Keratinocyte (primary cell): ENCODE results near the gene GSKIP. TPM values are rescaled to one million over a fixed set of nuclear protein-coding genes. Genes with fewer than 3 reads are reported as not detected.

ENCODE experiments used
- DNase-seq: peaks from one replicate; pipeline ENCODE4 v3.0.0-alpha.2; 2011; ENCODE audit warnings: low read depth, missing footprints, low spot score
- FAIRE-seq: peaks from 2 replicates; lab custom pipeline; 2011; peaks lifted over from hg19 to GRCh38; lab: Jason Lieb, UNC
- H2AFZ ChIP-seq: 2 replicates; pipeline ENCODE4 v1.6.0; 2012; ENCODE audit warnings: low read length, control low read depth, inconsistent platforms; ENCODE audit not compliant: control insufficient read depth
- H3K27ac ChIP-seq: 2 replicates; pipeline ENCODE4 v1.5.1; 2011; ENCODE audit warnings: low read length; ENCODE audit not compliant: control insufficient read depth, insufficient read depth
- H3K27me3 ChIP-seq: 3 replicates; pipeline ENCODE4 v1.6.0; 2011; ENCODE audit warnings: low read length; ENCODE audit not compliant: control insufficient read depth, insufficient read depth; ENCODE audit errors: extremely low read depth
- H3K36me3 ChIP-seq, 2 experiments: 2 replicates in 1 of 2; 3 replicates in 1 of 2; pipeline ENCODE4 v1.5.1; 2011; ENCODE audit warnings: low read length in 2 of 2, mild to moderate bottlenecking in 1 of 2; ENCODE audit not compliant: control insufficient read depth in 2 of 2, insufficient read depth in 2 of 2; ENCODE audit errors: extremely low read depth in 1 of 2
- H3K4me1 ChIP-seq: 3 replicates; pipeline ENCODE4 v1.5.1; 2011; ENCODE audit warnings: low read length; ENCODE audit not compliant: control insufficient read depth, insufficient read depth; ENCODE audit errors: extremely low read depth
- H3K4me2 ChIP-seq: 3 replicates; pipeline ENCODE4 v1.6.0; 2011; ENCODE audit warnings: low read depth, low read length; ENCODE audit not compliant: control insufficient read depth, insufficient read depth; ENCODE audit errors: extremely low read depth
- H3K4me3 ChIP-seq, 3 experiments: fragments of 200-600 bp in 1 of 3; sonication (generic) in 1 of 3; 2 replicates in 2 of 3; 3 replicates in 1 of 3; pipeline ENCODE4 v1.5.1; 2011 to 2016; ENCODE audit warnings: low read length in 3 of 3, mild to moderate bottlenecking in 3 of 3, control low read depth in 2 of 3, inconsistent platforms in 1 of 3, low read depth in 1 of 3, mixed read lengths in 1 of 3, mixed run types in 1 of 3, moderate library complexity in 1 of 3; ENCODE audit not compliant: control insufficient read depth in 2 of 3, insufficient read depth in 2 of 3; ENCODE audit errors: extremely low read depth in 1 of 3
- H3K79me2 ChIP-seq: 2 replicates; pipeline ENCODE4 v1.6.0; 2012; ENCODE audit warnings: low read length; ENCODE audit not compliant: control insufficient read depth, insufficient read depth
- H3K9ac ChIP-seq: 3 replicates; pipeline ENCODE4 v1.6.0; 2011; ENCODE audit warnings: low read length; ENCODE audit not compliant: control insufficient read depth, insufficient read depth; ENCODE audit errors: extremely low read depth
- H3K9me1 ChIP-seq: 3 replicates; pipeline ENCODE4 v1.6.0; 2011; ENCODE audit warnings: low read length; ENCODE audit not compliant: control insufficient read depth, insufficient read depth; ENCODE audit errors: extremely low read depth
- H3K9me3 ChIP-seq: 2 replicates; pipeline ENCODE4 v1.5.1; 2012; ENCODE audit warnings: low read depth, low read length; ENCODE audit not compliant: control insufficient read depth
- H4K20me1 ChIP-seq: 3 replicates; pipeline ENCODE4 v1.6.0; 2011; ENCODE audit warnings: low read length; ENCODE audit not compliant: control insufficient read depth, insufficient read depth; ENCODE audit errors: extremely low read depth
- EZH2 ChIP-seq: IDR thresholded peaks from one replicate; pipeline ENCODE4 v1.6.1; 2012; ENCODE audit warnings: inconsistent platforms, mild to moderate bottlenecking, low read length, moderate library complexity
- dilution Hi-C: fragments of 300-500 bp; cut with MboI; formaldehyde crosslinking; loops from one replicate; pipeline ENCODE4 v1.7.0; 2020; ENCODE audit warnings: low sequenced_read_pairs; ENCODE audit not compliant: extremely low pct_ligation_motif_present
- polyA plus RNA-seq, 5 experiments: library from polyadenylated mRNA; depleted of rRNA in 3 of 5; stranded (reverse) in 3 of 5; stranded (forward) in 1 of 5; unstranded in 1 of 5; fragments of >200 nt; gene quantifications; 1 replicate in 1 of 5; 2 replicates in 3 of 5; 3 replicates in 1 of 5; pipeline versions ENCODE4 v1.2.1 to v1.2.3, GENCODE V29; 2011 to 2012; ENCODE audit warnings: missing spikeins in 2 of 5, low read depth in 1 of 5, low replicate concordance in 1 of 5
- TF ChIP-seq, protein P1 (sequence below), 3 experiments: IDR thresholded peaks in 1 of 3; conservative IDR thresholded peaks in 1 of 3; optimal IDR thresholded peaks in 1 of 3; 2 replicates in 2 of 3; 3 replicates in 1 of 3; pipeline versions ENCODE3 to v1.5.1; 2011; ENCODE audit warnings: low read length in 3 of 3, mild to moderate bottlenecking in 3 of 3, moderate library complexity in 2 of 3, control low read depth in 1 of 3, inconsistent platforms in 1 of 3; ENCODE audit not compliant: insufficient read depth in 2 of 3; ENCODE audit errors: extremely low read depth in 1 of 3

Gene GSKIP
- polyA plus RNA-seq, 1 donor (not counting 4 experiments of a cell fraction or from before 2014, with no cell fraction given): 51.1 TPM

DNA sequence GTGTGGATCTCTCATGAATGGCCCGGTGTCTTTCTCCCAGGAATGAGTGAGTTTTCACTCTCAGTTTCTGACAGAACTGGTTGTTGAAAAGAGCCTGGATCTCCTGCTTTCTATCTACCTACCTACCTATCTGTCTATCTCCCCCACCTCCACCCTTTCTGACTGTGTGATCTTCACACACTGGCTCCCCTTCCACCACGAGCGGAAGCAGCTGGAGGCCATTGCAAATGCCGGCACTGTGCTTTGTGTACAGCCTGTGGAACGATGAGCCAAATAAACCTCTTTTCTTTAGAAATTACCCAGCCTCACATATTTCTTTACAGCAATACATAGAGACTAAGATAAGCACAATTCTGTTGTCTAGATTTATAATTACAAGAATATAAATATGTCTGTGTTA lies 7.2 kb downstream of the GSKIP start:
- H3K4me2 ChIP-seq: no peak overlapping the region
- H3K36me3 ChIP-seq: peaks cover 0 to 1% of the 10 kb centered on the region in 2 experiments
- H3K4me1 ChIP-seq: no peaks in the 10 kb centered on the region
- dilution Hi-C loops: no loop called here
- no peaks in the 10 kb centered on the region for H3K9me3 ChIP-seq
- TF ChIP-seq, protein P1, sequence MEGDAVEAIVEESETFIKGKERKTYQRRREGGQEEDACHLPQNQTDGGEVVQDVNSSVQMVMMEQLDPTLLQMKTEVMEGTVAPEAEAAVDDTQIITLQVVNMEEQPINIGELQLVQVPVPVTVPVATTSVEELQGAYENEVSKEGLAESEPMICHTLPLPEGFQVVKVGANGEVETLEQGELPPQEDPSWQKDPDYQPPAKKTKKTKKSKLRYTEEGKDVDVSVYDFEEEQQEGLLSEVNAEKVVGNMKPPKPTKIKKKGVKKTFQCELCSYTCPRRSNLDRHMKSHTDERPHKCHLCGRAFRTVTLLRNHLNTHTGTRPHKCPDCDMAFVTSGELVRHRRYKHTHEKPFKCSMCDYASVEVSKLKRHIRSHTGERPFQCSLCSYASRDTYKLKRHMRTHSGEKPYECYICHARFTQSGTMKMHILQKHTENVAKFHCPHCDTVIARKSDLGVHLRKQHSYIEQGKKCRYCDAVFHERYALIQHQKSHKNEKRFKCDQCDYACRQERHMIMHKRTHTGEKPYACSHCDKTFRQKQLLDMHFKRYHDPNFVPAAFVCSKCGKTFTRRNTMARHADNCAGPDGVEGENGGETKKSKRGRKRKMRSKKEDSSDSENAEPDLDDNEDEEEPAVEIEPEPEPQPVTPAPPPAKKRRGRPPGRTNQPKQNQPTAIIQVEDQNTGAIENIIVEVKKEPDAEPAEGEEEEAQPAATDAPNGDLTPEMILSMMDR (optimal IDR thresholded peaks at IDR 0.05 in 1 of 3, IDR thresholded peaks at IDR 0.05 in 1 of 3, conservative IDR thresholded peaks at IDR 0.05 in 1 of 3; ENCODE audit: extremely low read depth in 1 of 3, insufficient read depth in 2 of 3, low read length in 3 of 3): no peak
- no peak for TF ChIP-seq EZH2
- FAIRE-seq (no peak), DNase-seq (no peak)
- H4K20me1 ChIP-seq: no peaks in the 10 kb centered on the region
- H3K4me3 ChIP-seq: no peak overlapping the region
- no peaks in the 10 kb centered on the region for H3K27me3 ChIP-seq
- H3K9ac ChIP-seq: no peak overlapping the region
- H2AFZ ChIP-seq: no peak overlapping the region
- no peak overlapping the region for H3K27ac ChIP-seq
- H3K9me1 ChIP-seq: peaks cover 3% of the 10 kb centered on the region
- peaks cover 57% of the 10 kb centered on the region for H3K79me2 ChIP-seq

DNA sequence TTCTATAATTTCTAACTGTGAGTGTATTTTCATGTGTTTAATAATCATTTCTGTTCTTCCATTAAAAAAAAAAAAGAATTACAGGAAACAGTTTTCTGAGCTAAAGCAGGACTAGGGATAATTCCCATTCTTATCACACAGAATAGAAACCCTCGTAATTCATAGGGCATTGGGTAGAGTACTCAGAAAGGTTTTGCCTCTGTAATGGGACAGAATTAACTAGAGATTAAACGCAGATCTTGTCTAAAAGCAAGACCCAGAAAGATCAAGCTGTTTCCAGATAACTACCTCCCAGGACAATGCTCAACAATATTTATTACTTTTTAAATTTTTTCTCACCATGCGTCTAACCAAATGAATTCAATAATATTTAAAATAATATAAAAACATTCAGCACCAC lies 10.2 kb downstream of the GSKIP start:
- H3K9me1 ChIP-seq: no peaks in the 10 kb centered on the region
- H3K4me3 ChIP-seq: no peak overlapping the region
- TF ChIP-seq, protein P1 (optimal IDR thresholded peaks at IDR 0.05 in 1 of 3, IDR thresholded peaks at IDR 0.05 in 1 of 3, conservative IDR thresholded peaks at IDR 0.05 in 1 of 3; ENCODE audit: extremely low read depth in 1 of 3, insufficient read depth in 2 of 3, low read length in 3 of 3): no peak
- H3K27ac ChIP-seq: no peak overlapping the region
- H3K9ac ChIP-seq: no peak overlapping the region
- no peaks in the 10 kb centered on the region for H4K20me1 ChIP-seq
- H2AFZ ChIP-seq: no peak overlapping the region
- H3K4me2 ChIP-seq: no peak overlapping the region
- no peaks in the 10 kb centered on the region for H3K9me3 ChIP-seq
- no peaks in the 10 kb centered on the region for H3K4me1 ChIP-seq
- dilution Hi-C loops: no loop called here
- no peak for FAIRE-seq
- H3K79me2 ChIP-seq: peaks cover 32% of the 10 kb centered on the region
- DNase-seq: no peak
- no peaks in the 10 kb centered on the region for H3K36me3 ChIP-seq
- H3K27me3 ChIP-seq: no peaks in the 10 kb centered on the region
